ENCODE measurements around the gene SOD3. TPM values are rescaled to one million over a fixed set of nuclear protein-coding genes. Genes with fewer than 3 reads are reported as not detected.

Gene SOD3
- total and polyA plus RNA-seq, 9 of the 15 experiments (the other 6 are each of a cell fraction or from before 2014, with no cell fraction given), result 0.10 to 0.31 (median 0.24) TPM; not detected in 6

- no peak for TF ChIP-seq NR4A1 (CRISPR knock-in tag; IDR thresholded peaks at IDR 0.05)
- no peak for TF ChIP-seq NR4A1 (tag; IDR thresholded peaks at IDR 0.05)
- TF ChIP-seq ZNF232 (CRISPR knock-in tag; IDR thresholded peaks at IDR 0.05), result no peak
- no peak for TF ChIP-seq CTCFL (IDR thresholded peaks at IDR 0.05; ENCODE audit: borderline replicate concordance, insufficient read depth, low read depth, low read length, poor library complexity, severe bottlenecking)
- no peak for TF ChIP-seq NUFIP1 (IDR thresholded peaks at IDR 0.05; ENCODE audit: partially characterized antibody)
Observed at GRCh38 chr4:24781999-24782745, 13.2 kb upstream of the SOD3 start (continued).

GRCh38 chr4:24783506-24783905 lies 11.9 kb upstream of the SOD3 start:
- Histone ChIP-seq H3K27me3 (ENCODE audit: control insufficient read depth in 2 of 2, insufficient read depth in 2 of 2, low read length in 2 of 2) (no peaks in the 10 kb centered on the region; a peak in 1 of 5 replicates), H3K36me3 (ENCODE audit: control insufficient read depth, insufficient read depth, low read length) (no peaks in the 10 kb centered on the region), H3K4me2 (ENCODE audit: insufficient read depth, low read length) (no peak overlapping the region), H3K4me1 (replicated peaks in 1 of 2; ENCODE audit: control insufficient read depth in 2 of 2, insufficient read depth in 2 of 2, low read length in 2 of 2) (no peaks in the 10 kb centered on the region), H3K9me1 (ENCODE audit: control insufficient read depth, insufficient read depth, low read length) (no peaks in the 10 kb centered on the region), H3K79me2 (ENCODE audit: control insufficient read depth, insufficient read depth, low read length) (no peaks in the 10 kb centered on the region), H3K9me3 (replicated peaks; ENCODE audit: control insufficient read depth, insufficient read depth, low read depth, low read length) (no peaks in the 10 kb centered on the region), H3K4me3 (no peak overlapping the region), H2AFZ (ENCODE audit: low read depth, low read length) (no peak overlapping the region), H3K9ac (ENCODE audit: insufficient read depth in 1 of 2, low read depth in 2 of 2, low read length in 2 of 2) (no peak overlapping the region), H3K27ac (ENCODE audit: extremely low read depth, low read depth, low read length) (no peak overlapping the region), H4K20me1 (replicated peaks; ENCODE audit: control insufficient read depth, insufficient read depth, low read length) (no peaks in the 10 kb centered on the region)
- CTCF ChIA-PET (ENCODE audit: low intra/inter-chr PET ratio), result no interaction called here
- FAIRE-seq (no peak), DNase-seq (ENCODE audit: extremely low read depth in 1 of 4, low spot score in 3 of 4) (no peak), ATAC-seq (no peak)
- intact Hi-C loops (cut with micrococcal nuclease), result no loop called here
- POLR2A ChIA-PET, result no interaction called here
- WGBS (ENCODE audit: insufficient coverage, low coverage, missing lambda C conversion rate), result 0% methylated on average over 3 of the region's 3 CpGs
- in situ Hi-C loops (cut with MboI), result no loop called here
- BruUV-seq (replicated peaks), result no TSS peak
- no peak for TF ChIP-seq LCOR (CRISPR knock-in tag; IDR thresholded peaks at IDR 0.05)
- no peak for TF ChIP-seq SRSF1 (IDR thresholded peaks at IDR 0.05; ENCODE audit: low read depth, low read length)
- no peak for TF ChIP-seq ARID2 (IDR thresholded peaks at IDR 0.05)
- TF ChIP-seq GTF2A2 (tag; IDR thresholded peaks at IDR 0.05), result no peak
- no peak for TF ChIP-seq ZNF23 (CRISPR knock-in tag; IDR thresholded peaks at IDR 0.05)
- TF ChIP-seq E4F1 (CRISPR knock-in tag; IDR thresholded peaks at IDR 0.05; ENCODE audit: borderline replicate concordance), result no peak

Data from K562 (cell line).